HL-60 (cell line): ENCODE measurements around the gene OR2T34.
"Not testable (repeated sequence)": the region's sequence is repeated elsewhere in the genome, so short reads cannot be mapped to it uniquely, and the experiment has no call there.

Experiments used
- TF ChIP-seq, protein P1 (sequence below): IDR thresholded peaks from one replicate; pipeline ENCODE4 v1.5.1; 2011; ENCODE audit warnings: low read length, control low read depth, inconsistent platforms; ENCODE audit not compliant: insufficient read depth
- TF ChIP-seq, protein P2 (sequence below): IDR thresholded peaks from 2 replicates; pipeline ENCODE4 v1.6.1; 2012; ENCODE audit warnings: low read depth; ENCODE audit not compliant: insufficient replicate concordance

DNA sequence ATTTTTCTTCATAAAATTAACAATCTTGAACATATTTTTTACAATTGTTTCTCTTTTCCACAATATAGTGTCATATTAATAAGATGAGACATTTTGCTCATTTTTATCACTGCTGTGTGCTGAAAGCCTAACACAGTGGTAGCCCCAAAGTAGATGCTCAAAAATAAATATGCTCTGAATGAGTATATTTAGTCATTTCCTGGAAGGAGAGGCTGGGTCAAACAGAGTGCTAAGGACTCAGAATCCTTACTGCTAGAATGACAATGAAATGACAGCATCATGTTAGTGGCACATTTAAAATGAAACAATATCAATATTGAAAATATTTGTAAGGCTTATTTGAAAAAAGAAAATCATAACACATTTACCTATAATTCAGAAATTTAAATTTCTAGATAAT lies 37.1 kb downstream of the OR2T34 start:
- TF ChIP-seq, protein P1, sequence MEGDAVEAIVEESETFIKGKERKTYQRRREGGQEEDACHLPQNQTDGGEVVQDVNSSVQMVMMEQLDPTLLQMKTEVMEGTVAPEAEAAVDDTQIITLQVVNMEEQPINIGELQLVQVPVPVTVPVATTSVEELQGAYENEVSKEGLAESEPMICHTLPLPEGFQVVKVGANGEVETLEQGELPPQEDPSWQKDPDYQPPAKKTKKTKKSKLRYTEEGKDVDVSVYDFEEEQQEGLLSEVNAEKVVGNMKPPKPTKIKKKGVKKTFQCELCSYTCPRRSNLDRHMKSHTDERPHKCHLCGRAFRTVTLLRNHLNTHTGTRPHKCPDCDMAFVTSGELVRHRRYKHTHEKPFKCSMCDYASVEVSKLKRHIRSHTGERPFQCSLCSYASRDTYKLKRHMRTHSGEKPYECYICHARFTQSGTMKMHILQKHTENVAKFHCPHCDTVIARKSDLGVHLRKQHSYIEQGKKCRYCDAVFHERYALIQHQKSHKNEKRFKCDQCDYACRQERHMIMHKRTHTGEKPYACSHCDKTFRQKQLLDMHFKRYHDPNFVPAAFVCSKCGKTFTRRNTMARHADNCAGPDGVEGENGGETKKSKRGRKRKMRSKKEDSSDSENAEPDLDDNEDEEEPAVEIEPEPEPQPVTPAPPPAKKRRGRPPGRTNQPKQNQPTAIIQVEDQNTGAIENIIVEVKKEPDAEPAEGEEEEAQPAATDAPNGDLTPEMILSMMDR = not testable (repeated sequence)
- TF ChIP-seq, protein P2, sequence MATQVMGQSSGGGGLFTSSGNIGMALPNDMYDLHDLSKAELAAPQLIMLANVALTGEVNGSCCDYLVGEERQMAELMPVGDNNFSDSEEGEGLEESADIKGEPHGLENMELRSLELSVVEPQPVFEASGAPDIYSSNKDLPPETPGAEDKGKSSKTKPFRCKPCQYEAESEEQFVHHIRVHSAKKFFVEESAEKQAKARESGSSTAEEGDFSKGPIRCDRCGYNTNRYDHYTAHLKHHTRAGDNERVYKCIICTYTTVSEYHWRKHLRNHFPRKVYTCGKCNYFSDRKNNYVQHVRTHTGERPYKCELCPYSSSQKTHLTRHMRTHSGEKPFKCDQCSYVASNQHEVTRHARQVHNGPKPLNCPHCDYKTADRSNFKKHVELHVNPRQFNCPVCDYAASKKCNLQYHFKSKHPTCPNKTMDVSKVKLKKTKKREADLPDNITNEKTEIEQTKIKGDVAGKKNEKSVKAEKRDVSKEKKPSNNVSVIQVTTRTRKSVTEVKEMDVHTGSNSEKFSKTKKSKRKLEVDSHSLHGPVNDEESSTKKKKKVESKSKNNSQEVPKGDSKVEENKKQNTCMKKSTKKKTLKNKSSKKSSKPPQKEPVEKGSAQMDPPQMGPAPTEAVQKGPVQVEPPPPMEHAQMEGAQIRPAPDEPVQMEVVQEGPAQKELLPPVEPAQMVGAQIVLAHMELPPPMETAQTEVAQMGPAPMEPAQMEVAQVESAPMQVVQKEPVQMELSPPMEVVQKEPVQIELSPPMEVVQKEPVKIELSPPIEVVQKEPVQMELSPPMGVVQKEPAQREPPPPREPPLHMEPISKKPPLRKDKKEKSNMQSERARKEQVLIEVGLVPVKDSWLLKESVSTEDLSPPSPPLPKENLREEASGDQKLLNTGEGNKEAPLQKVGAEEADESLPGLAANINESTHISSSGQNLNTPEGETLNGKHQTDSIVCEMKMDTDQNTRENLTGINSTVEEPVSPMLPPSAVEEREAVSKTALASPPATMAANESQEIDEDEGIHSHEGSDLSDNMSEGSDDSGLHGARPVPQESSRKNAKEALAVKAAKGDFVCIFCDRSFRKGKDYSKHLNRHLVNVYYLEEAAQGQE = not testable (repeated sequence)
